ENCODE data around the gene P2RY8.

DNA sequence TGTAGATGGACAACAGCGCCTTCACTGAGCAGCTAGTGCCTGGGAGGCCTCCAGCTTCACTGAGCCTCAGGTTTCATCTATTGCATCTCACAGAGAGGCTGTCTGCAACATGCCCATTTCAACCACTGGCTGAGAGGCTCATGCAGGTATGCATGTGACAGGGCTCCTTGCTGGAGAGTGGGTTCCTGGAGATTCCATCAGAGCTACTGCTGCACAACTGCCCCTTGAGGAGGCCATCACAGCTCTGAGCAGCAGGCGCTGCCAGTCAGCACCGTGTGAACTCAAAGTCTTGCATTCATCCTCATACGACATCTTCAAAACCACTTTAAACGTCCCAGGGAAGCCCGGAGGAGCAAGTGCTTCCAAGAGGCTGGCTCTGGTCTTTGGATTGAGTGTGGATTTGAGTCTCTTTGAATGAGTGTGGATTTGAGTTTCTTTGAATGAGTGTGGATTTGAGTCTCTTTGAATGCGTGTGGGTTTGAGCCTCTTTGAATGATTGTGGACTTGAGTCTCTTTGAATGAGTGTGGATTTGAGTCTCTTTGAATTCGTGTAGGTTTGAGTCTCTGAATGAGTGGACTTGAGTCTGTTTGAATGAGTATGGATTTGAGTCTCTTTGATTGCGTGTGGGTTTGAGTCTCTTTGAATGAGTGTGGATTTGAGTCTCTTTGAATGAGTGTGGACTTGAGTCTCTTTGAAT is 8.7 kb downstream of the P2RY8 start:
- TF ChIP-seq, protein P1, sequence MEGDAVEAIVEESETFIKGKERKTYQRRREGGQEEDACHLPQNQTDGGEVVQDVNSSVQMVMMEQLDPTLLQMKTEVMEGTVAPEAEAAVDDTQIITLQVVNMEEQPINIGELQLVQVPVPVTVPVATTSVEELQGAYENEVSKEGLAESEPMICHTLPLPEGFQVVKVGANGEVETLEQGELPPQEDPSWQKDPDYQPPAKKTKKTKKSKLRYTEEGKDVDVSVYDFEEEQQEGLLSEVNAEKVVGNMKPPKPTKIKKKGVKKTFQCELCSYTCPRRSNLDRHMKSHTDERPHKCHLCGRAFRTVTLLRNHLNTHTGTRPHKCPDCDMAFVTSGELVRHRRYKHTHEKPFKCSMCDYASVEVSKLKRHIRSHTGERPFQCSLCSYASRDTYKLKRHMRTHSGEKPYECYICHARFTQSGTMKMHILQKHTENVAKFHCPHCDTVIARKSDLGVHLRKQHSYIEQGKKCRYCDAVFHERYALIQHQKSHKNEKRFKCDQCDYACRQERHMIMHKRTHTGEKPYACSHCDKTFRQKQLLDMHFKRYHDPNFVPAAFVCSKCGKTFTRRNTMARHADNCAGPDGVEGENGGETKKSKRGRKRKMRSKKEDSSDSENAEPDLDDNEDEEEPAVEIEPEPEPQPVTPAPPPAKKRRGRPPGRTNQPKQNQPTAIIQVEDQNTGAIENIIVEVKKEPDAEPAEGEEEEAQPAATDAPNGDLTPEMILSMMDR (IDR thresholded peaks at IDR 0.05; ENCODE audit: low read length), result no peak
- TF ChIP-seq EZH2 (optimal IDR thresholded peaks at IDR 0.05; ENCODE audit: low read depth, low read length), result no peak
- TF ChIP-seq EZH2phosphoT487 (IDR thresholded peaks at IDR 0.05; ENCODE audit: low read length), result no peak

All from MM.1S (cell line).